GM12801 (cell line): ENCODE results near the gene SLC16A2.

Experiments used
- CTCF ChIP-seq: IDR thresholded peaks from one replicate; pipeline ENCODE4 v1.5.1; 2011; ENCODE audit warnings: control low read depth; ENCODE audit not compliant: insufficient read length; ENCODE audit errors: extremely low read depth

SLC16A2 gene

GRCh38 chrX:74545880-74546523 lies 124.7 kb downstream of the SLC16A2 start:
- no peak for TF ChIP-seq CTCF

GRCh38 chrX:74546984-74547383 lies 125.7 kb downstream of the SLC16A2 start:
- no peak for TF ChIP-seq CTCF

- no peak for TF ChIP-seq CTCF
Measured at GRCh38 chrX:74550295-74550802, 129.1 kb downstream of the SLC16A2 start.

- no peak for TF ChIP-seq CTCF
Measured at GRCh38 chrX:74551934-74552333, 130.6 kb downstream of the SLC16A2 start.

- TF ChIP-seq CTCF = no peak
Measured at GRCh38 chrX:74557378-74557777, 136.1 kb downstream of the SLC16A2 start.

- TF ChIP-seq CTCF = no peak
Measured at GRCh38 chrX:74578137-74578536, 156.8 kb downstream of the SLC16A2 start.

- TF ChIP-seq CTCF = no peak
Measured at GRCh38 chrX:74579597-74580198, 158.4 kb downstream of the SLC16A2 start.
